Loucy (cell line): ENCODE data around the gene NFIX.

Experiments used
- H2AFZ ChIP-seq: fragments of 200-600 bp; sonication (generic); 2 replicates; pipeline ENCODE4 v1.6.0; 2016; ENCODE audit warnings: antibody characterized with exemption, mild to moderate bottlenecking, low read length, moderate library complexity
- H3F3A ChIP-seq: fragments of 200-600 bp; 2 replicates; pipeline ENCODE4 v1.6.0; 2016; ENCODE audit warnings: antibody characterized with exemption, low read depth, mild to moderate bottlenecking
- H3K27me3 ChIP-seq: fragments of 200-600 bp; sonication (generic); 2 replicates; pipeline ENCODE4 v1.6.1; 2014; ENCODE audit warnings: low read length, mild to moderate bottlenecking; ENCODE audit not compliant: insufficient read depth, poor library complexity, severe bottlenecking
- H3K36me3 ChIP-seq: fragments of 200-600 bp; sonication (generic); 2 replicates; pipeline ENCODE4 v1.6.1; 2016; ENCODE audit warnings: low read length; ENCODE audit not compliant: insufficient read depth
- H3K4me1 ChIP-seq: fragments of 200-600 bp; sonication (generic); 2 replicates; pipeline ENCODE4 v1.5.1; 2014; ENCODE audit warnings: low read length, mild to moderate bottlenecking; ENCODE audit not compliant: insufficient read depth, poor library complexity, severe bottlenecking
- H3K4me2 ChIP-seq: fragments of 200-600 bp; sonication (generic); 2 replicates; pipeline ENCODE4 v1.6.0; 2014; ENCODE audit warnings: antibody characterized with exemption, low read length, low read depth, mild to moderate bottlenecking; ENCODE audit not compliant: poor library complexity, severe bottlenecking
- H3K4me3 ChIP-seq: fragments of 200-600 bp; sonication (generic); 2 replicates; pipeline ENCODE4 v1.5.1; 2014; ENCODE audit warnings: low read length, mild to moderate bottlenecking, mixed read lengths; ENCODE audit not compliant: poor library complexity, severe bottlenecking
- H3K79me2 ChIP-seq: fragments of 200-600 bp; sonication (generic); 2 replicates; pipeline ENCODE4 v1.6.1; 2014; ENCODE audit warnings: low read length; ENCODE audit not compliant: insufficient read depth
- H3K9ac ChIP-seq: fragments of 200-600 bp; sonication (generic); 2 replicates; pipeline ENCODE4 v1.6.0; 2014; ENCODE audit warnings: mild to moderate bottlenecking, low read depth, low read length, moderate library complexity; ENCODE audit not compliant: poor library complexity, severe bottlenecking
- H3K9me2 ChIP-seq: fragments of 200-600 bp; sonication (generic); replicated peaks from 2 replicates; pipeline ENCODE4 v1.6.1; 2016; ENCODE audit warnings: low read depth, low read length, mixed read lengths
- H3K9me3 ChIP-seq: fragments of 200-600 bp; sonication (generic); 2 replicates; pipeline ENCODE4 v1.6.1; 2014; ENCODE audit warnings: mild to moderate bottlenecking, antibody characterized with exemption, low read length, low read depth; ENCODE audit not compliant: insufficient read depth
- H4K20me1 ChIP-seq: fragments of 200-600 bp; sonication (generic); 2 replicates; pipeline ENCODE4 v1.6.0; 2014; ENCODE audit warnings: antibody characterized with exemption, low read length, mild to moderate bottlenecking; ENCODE audit not compliant: insufficient read depth, poor library complexity, severe bottlenecking
- CTCF ChIP-seq: fragments of 200-600 bp; sonication (generic); conservative IDR thresholded peaks from 2 replicates; pipeline ENCODE4 v1.5.1; 2014; ENCODE audit warnings: mild to moderate bottlenecking, antibody characterized with exemption, low read length
- EZH2phosphoT487 ChIP-seq: fragments of 200-600 bp; IDR thresholded peaks from 2 replicates; pipeline ENCODE4 v1.6.1; 2018; ENCODE audit warnings: antibody characterized with exemption, mild to moderate bottlenecking, moderate library complexity, borderline replicate concordance

NFIX gene

GRCh38 chr19:13057744-13058143 is 62.5 kb downstream of the NFIX start:
- H3K9ac ChIP-seq: no peak overlapping the region
- no peaks in the 10 kb centered on the region for H3F3A ChIP-seq
- H3K36me3 ChIP-seq: no peaks in the 10 kb centered on the region
- H3K79me2 ChIP-seq: no peaks in the 10 kb centered on the region
- no peaks in the 10 kb centered on the region for H4K20me1 ChIP-seq
- no peaks in the 10 kb centered on the region for H3K9me2 ChIP-seq
- no peak overlapping the region for H2AFZ ChIP-seq
- H3K4me3 ChIP-seq: no peak overlapping the region
- no peaks in the 10 kb centered on the region for H3K9me3 ChIP-seq
- H3K27me3 ChIP-seq: no peaks in the 10 kb centered on the region
- H3K4me1 ChIP-seq: peaks cover 2% of the 10 kb centered on the region
- no peak overlapping the region for H3K4me2 ChIP-seq
- no peak for TF ChIP-seq EZH2phosphoT487
- TF ChIP-seq CTCF: no peak

GRCh38 chr19:13058951-13059660 is 63.8 kb downstream of the NFIX start:
- no peaks in the 10 kb centered on the region for H3K36me3 ChIP-seq

GRCh38 chr19:13060233-13060963 is 65.1 kb downstream of the NFIX start:
- no peak overlapping the region for H3K4me3 ChIP-seq

More at GRCh38 chr19:13058951-13059660, 63.8 kb downstream of the NFIX start:
- Histone ChIP-seq H3F3A (no peaks in the 10 kb centered on the region), H3K9me2 (no peaks in the 10 kb centered on the region), H3K27me3 (no peaks in the 10 kb centered on the region), H4K20me1 (no peaks in the 10 kb centered on the region), H3K4me1 (peaks cover 2% of the 10 kb centered on the region), H3K4me3 (no peak overlapping the region), H3K4me2 (no peak overlapping the region), H3K9ac (no peak overlapping the region), H3K9me3 (no peaks in the 10 kb centered on the region), H3K79me2 (no peaks in the 10 kb centered on the region), H2AFZ (no peak overlapping the region)
- TF ChIP-seq CTCF (no peak), EZH2phosphoT487 (no peak)

More at GRCh38 chr19:13060233-13060963, 65.1 kb downstream of the NFIX start:
- no peak for TF ChIP-seq EZH2phosphoT487
- TF ChIP-seq CTCF: no peak
- Histone ChIP-seq H3K4me1 (peaks cover 2% of the 10 kb centered on the region), H3K9me3 (no peaks in the 10 kb centered on the region), H3K4me2 (no peak overlapping the region), H3K9me2 (no peaks in the 10 kb centered on the region), H3K36me3 (no peaks in the 10 kb centered on the region), H3K9ac (no peak overlapping the region), H3K27me3 (no peaks in the 10 kb centered on the region), H4K20me1 (no peaks in the 10 kb centered on the region), H3F3A (no peaks in the 10 kb centered on the region), H2AFZ (no peak overlapping the region), H3K79me2 (no peaks in the 10 kb centered on the region)
